ENCODE data around the gene SOX8. TPM values are rescaled to one million over a fixed set of nuclear protein-coding genes. Genes with fewer than 3 reads are reported as not detected.
A peak's percentile ranks its signal among the peaks of the same experiment; 100 is the strongest.

SOX8 gene
- total and polyA plus RNA-seq, 2 donors (not counting 1 experiment from before 2014, with no cell fraction given) = 0.03 TPM; not detected in 1

- no peaks in the 10 kb centered on the region for H4K20me1 ChIP-seq (ENCODE audit: control insufficient read depth, extremely low read depth, insufficient read depth, low read length)
- peaks cover 2% of the 10 kb centered on the region for H3K4me1 ChIP-seq (ENCODE audit: control insufficient read depth, extremely low read depth, insufficient read depth, low read length)
- H3K4me3 ChIP-seq (replicated peaks in 1 of 4; ENCODE audit: control extremely low read depth in 1 of 4, insufficient read depth in 1 of 4, low read depth in 3 of 4, low read length in 4 of 4) = peak overlapping the region; percentile 54 to 80 (median 80)
- peaks cover 8% of the 10 kb centered on the region for H3K27me3 ChIP-seq (ENCODE audit: control insufficient read depth, insufficient read depth, low read length)
- peak overlapping the region; percentile 74 for H3K27ac ChIP-seq (ENCODE audit: insufficient read depth, low read length)
- TF ChIP-seq EZH2 (IDR thresholded peaks at IDR 0.05; ENCODE audit: low read length, missing control alignments) (no peak), CTCF (conservative IDR thresholded peaks at IDR 0.05 in 1 of 2, IDR thresholded peaks at IDR 0.05 in 1 of 2; ENCODE audit: low read depth in 1 of 2, low read length in 2 of 2) (no peak)
- peak in 1 of 2 donors; percentile 14 for DNase-seq (ENCODE audit: low read depth in 2 of 2)
- H2AFZ ChIP-seq (ENCODE audit: low read length) = no peak overlapping the region
- H3K9ac ChIP-seq (ENCODE audit: insufficient read depth, low read length) = peak overlapping the region; percentile 83
- no peaks in the 10 kb centered on the region for H3K79me2 ChIP-seq (ENCODE audit: control insufficient read depth, insufficient read depth, low read length)
- peak overlapping the region; percentile 90 for H3K4me2 ChIP-seq (ENCODE audit: extremely low read depth, insufficient read depth, low read length)
- peaks cover 1% of the 10 kb centered on the region for H3K9me3 ChIP-seq (ENCODE audit: control insufficient read depth, insufficient read depth, low read depth, low read length)
- no peaks in the 10 kb centered on the region for H3K36me3 ChIP-seq (ENCODE audit: control insufficient read depth, insufficient read depth, low read length)
Measured at GRCh38 chr16:969508-970385, 11.8 kb upstream of the SOX8 start.

- no peak for DNase-seq (ENCODE audit: low read depth in 2 of 2)
- Histone ChIP-seq H3K36me3 (ENCODE audit: control insufficient read depth, insufficient read depth, low read length) (no peaks in the 10 kb centered on the region), H3K9ac (ENCODE audit: insufficient read depth, low read length) (peak overlapping the region; percentile 83), H2AFZ (ENCODE audit: low read length) (peak overlapping the region; percentile 90), H3K79me2 (ENCODE audit: control insufficient read depth, insufficient read depth, low read length) (no peaks in the 10 kb centered on the region), H3K27ac (ENCODE audit: insufficient read depth, low read length) (peak overlapping the region; percentile 74), H4K20me1 (ENCODE audit: control insufficient read depth, extremely low read depth, insufficient read depth, low read length) (no peaks in the 10 kb centered on the region), H3K4me1 (ENCODE audit: control insufficient read depth, extremely low read depth, insufficient read depth, low read length) (peaks cover 2% of the 10 kb centered on the region), H3K27me3 (ENCODE audit: control insufficient read depth, insufficient read depth, low read length) (peaks cover 12% of the 10 kb centered on the region), H3K9me3 (ENCODE audit: control insufficient read depth, insufficient read depth, low read depth, low read length) (peaks cover 1% of the 10 kb centered on the region), H3K4me3 (replicated peaks in 1 of 4; ENCODE audit: control extremely low read depth in 1 of 4, insufficient read depth in 1 of 4, low read depth in 3 of 4, low read length in 4 of 4) (peak overlapping the region; percentile 58 to 80 (median 80)), H3K4me2 (ENCODE audit: extremely low read depth, insufficient read depth, low read length) (peak overlapping the region; percentile 90)
- TF ChIP-seq EZH2 (IDR thresholded peaks at IDR 0.05; ENCODE audit: low read length, missing control alignments) = no peak
- no peak for TF ChIP-seq CTCF (conservative IDR thresholded peaks at IDR 0.05 in 1 of 2, IDR thresholded peaks at IDR 0.05 in 1 of 2; ENCODE audit: low read depth in 1 of 2, low read length in 2 of 2)
Measured at GRCh38 chr16:970386-970765, 11.2 kb upstream of the SOX8 start.

- H3K9ac ChIP-seq (ENCODE audit: insufficient read depth, low read length) = peak within 1 kb of the TSS; percentile 83
- peaks cover 2% of the 10 kb centered on the region for H3K4me1 ChIP-seq (ENCODE audit: control insufficient read depth, extremely low read depth, insufficient read depth, low read length)
- no peaks in the 10 kb centered on the region for H3K36me3 ChIP-seq (ENCODE audit: control insufficient read depth, insufficient read depth, low read length)
- peak within 1 kb of the TSS; percentile 90 for H3K4me2 ChIP-seq (ENCODE audit: extremely low read depth, insufficient read depth, low read length)
- H3K4me3 ChIP-seq (replicated peaks in 1 of 4; ENCODE audit: control extremely low read depth in 1 of 4, insufficient read depth in 1 of 4, low read depth in 3 of 4, low read length in 4 of 4) = peak within 1 kb of the TSS; percentile 58 to 80 (median 80)
- H3K27me3 ChIP-seq (ENCODE audit: control insufficient read depth, insufficient read depth, low read length) = peaks cover 12% of the 10 kb centered on the region
- TF ChIP-seq EZH2 (IDR thresholded peaks at IDR 0.05; ENCODE audit: low read length, missing control alignments) = no peak
- no peak for TF ChIP-seq CTCF (conservative IDR thresholded peaks at IDR 0.05 in 1 of 2, IDR thresholded peaks at IDR 0.05 in 1 of 2; ENCODE audit: low read depth in 1 of 2, low read length in 2 of 2)
- no peaks in the 10 kb centered on the region for H4K20me1 ChIP-seq (ENCODE audit: control insufficient read depth, extremely low read depth, insufficient read depth, low read length)
- peak within 1 kb of the TSS; percentile 74 for H3K27ac ChIP-seq (ENCODE audit: insufficient read depth, low read length)
- DNase-seq (ENCODE audit: low read depth in 2 of 2) = peak; percentile 70 to 86
- H3K9me3 ChIP-seq (ENCODE audit: control insufficient read depth, insufficient read depth, low read depth, low read length) = no peaks in the 10 kb centered on the region
- no peaks in the 10 kb centered on the region for H3K79me2 ChIP-seq (ENCODE audit: control insufficient read depth, insufficient read depth, low read length)
- peak within 1 kb of the TSS; percentile 90 for H2AFZ ChIP-seq (ENCODE audit: low read length)
Measured at GRCh38 chr16:970766-971581, 10.6 kb upstream of the SOX8 start, which contains the start of gene LMF1. TSS of gene LMF1 (minus strand) at chr16:970984. CDS start at chr16:970980, 4 bp downstream.

Measured in fibroblast of lung (primary cell).